Activated naive CD8-positive, alpha-beta T cell (primary cell): ENCODE data around the gene VDR.

Source experiments
- H3K27ac Mint-ChIP-seq: one replicate; pipeline ENCODE4 v1.8.0; 2021; ENCODE audit warnings: mixed read lengths
- H3K27me3 Mint-ChIP-seq: one replicate; pipeline ENCODE4 v1.8.0; 2021; ENCODE audit warnings: mixed read lengths
- H3K36me3 Mint-ChIP-seq: one replicate; pipeline ENCODE4 v1.8.0; 2021; ENCODE audit warnings: mixed read lengths
- H3K4me1 Mint-ChIP-seq: one replicate; pipeline ENCODE4 v1.8.0; 2021; ENCODE audit warnings: low read depth, mixed read lengths
- H3K4me3 Mint-ChIP-seq: one replicate; pipeline ENCODE4 v1.8.0; 2021; ENCODE audit warnings: mild to moderate bottlenecking, mixed read lengths
- H3K9me3 Mint-ChIP-seq: one replicate; pipeline ENCODE4 v1.8.0; 2021; ENCODE audit warnings: low read depth, mixed read lengths

VDR gene

DNA sequence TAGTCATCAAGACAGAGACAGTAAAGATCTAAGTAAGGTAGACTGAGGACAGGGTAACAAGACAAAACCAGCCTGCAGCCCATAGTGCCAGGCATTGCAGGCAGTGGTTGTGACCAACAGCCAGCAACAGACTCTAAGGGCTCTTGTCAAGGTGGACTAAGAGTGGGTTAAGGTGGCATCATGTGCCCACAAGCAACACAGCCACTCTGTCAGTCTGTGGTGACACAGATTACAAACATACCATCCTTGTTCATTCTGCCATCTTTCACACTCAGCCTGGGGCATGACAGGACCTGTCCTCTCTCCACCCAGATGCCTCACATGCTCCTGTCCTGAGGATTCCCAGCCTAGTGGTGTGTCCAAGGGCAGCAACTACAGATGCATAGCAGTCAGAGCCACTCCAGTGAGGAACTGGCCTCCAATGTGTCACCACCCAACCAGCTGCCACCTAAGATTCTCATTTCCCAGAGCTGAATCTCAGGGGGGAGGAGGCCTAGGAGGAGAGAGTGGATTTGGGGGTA, 28.3 kb downstream of the VDR start:
- H3K4me3 Mint-ChIP-seq, result no peak overlapping the region
- H3K27ac Mint-ChIP-seq, result no peak overlapping the region
- no peaks in the 10 kb centered on the region for H3K9me3 Mint-ChIP-seq
- peaks cover 3% of the 10 kb centered on the region for H3K4me1 Mint-ChIP-seq
- H3K36me3 Mint-ChIP-seq, result peaks cover 32% of the 10 kb centered on the region
- H3K27me3 Mint-ChIP-seq, result peaks cover 3% of the 10 kb centered on the region

DNA sequence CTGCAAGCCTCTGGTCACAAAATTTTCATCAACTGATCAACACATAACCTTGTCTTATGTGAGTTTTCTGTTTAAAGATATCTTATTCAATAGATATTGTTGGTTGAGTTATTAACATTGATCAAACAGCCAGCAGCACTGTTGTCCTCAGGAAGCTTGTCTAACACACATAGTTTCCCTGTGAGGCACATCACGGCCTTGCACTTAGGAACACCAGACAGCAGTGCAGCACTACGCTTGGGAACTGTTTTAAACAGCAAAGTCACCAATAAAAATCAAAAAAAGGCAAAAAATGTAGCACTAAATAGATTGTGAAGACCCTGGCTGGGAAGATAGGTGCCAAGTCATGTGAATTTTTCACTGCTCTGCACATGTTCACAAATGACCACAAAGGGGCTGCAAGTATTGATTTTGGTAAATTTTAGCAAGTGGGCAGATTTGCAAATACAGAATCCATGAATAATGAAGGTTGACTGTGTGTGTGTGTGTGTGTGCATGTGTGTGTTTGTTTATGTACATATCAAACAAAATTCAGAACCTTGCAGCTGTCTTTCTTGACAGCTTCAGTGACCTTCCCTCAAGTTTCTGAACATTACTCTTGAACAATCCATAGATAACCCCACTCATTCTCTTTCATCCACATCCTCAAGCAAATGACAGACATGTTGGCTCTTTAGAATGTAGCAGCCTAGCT, 28.9 kb downstream of the VDR start:
- H3K36me3 Mint-ChIP-seq, result peaks cover 32% of the 10 kb centered on the region
- no peak overlapping the region for H3K4me3 Mint-ChIP-seq

GRCh38 chr12:47874316-47874715, 30.5 kb downstream of the VDR start:
- peaks cover 3% of the 10 kb centered on the region for H3K27me3 Mint-ChIP-seq
- H3K4me3 Mint-ChIP-seq, result no peak overlapping the region
- peak overlapping the region; percentile 64 for H3K27ac Mint-ChIP-seq
- H3K9me3 Mint-ChIP-seq, result no peaks in the 10 kb centered on the region
- H3K4me1 Mint-ChIP-seq, result peaks cover 2% of the 10 kb centered on the region
- H3K36me3 Mint-ChIP-seq, result peaks cover 30% of the 10 kb centered on the region

More for the DNA sequence above, 28.9 kb downstream of the VDR start:
- Mint-ChIP-seq H3K9me3 (no peaks in the 10 kb centered on the region), H3K27me3 (peaks cover 3% of the 10 kb centered on the region), H3K27ac (no peak overlapping the region), H3K4me1 (peaks cover 2% of the 10 kb centered on the region)

- Mint-ChIP-seq H3K9me3 (no peaks in the 10 kb centered on the region), H3K4me1 (peaks cover 7% of the 10 kb centered on the region), H3K27ac (no peak overlapping the region), H3K36me3 (peaks cover 15% of the 10 kb centered on the region), H3K27me3 (peaks cover 1% of the 10 kb centered on the region), H3K4me3 (no peak overlapping the region)
Observed at GRCh38 chr12:47870175-47870781, 34.5 kb downstream of the VDR start.

- Mint-ChIP-seq H3K27ac (no peak overlapping the region), H3K27me3 (no peaks in the 10 kb centered on the region), H3K36me3 (peaks cover 5% of the 10 kb centered on the region), H3K4me3 (no peak overlapping the region), H3K9me3 (no peaks in the 10 kb centered on the region), H3K4me1 (peaks cover 7% of the 10 kb centered on the region)
Observed at GRCh38 chr12:47868552-47869031, 36.2 kb downstream of the VDR start.

DNA sequence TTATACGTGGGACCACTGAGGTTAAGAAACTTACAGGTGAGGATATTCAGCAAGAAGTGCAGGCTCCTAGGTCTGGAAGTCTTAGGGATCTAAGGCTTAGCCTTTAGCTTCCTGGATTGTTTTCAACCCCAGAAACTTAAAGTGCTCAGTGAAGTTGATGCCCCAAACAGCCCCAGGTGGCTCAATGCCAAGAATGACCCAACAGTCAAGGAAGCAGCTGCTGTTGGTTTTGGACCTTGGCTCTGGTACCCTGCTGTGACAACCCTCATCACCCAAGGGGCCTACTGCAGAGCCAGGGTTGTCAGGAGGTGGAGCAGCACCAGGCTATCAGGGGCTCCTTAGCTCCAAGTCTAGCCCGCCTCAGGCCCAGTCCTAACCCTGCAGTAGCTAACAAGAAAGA, 36.8 kb downstream of the VDR start:
- peaks cover 7% of the 10 kb centered on the region for H3K4me1 Mint-ChIP-seq
- H3K4me3 Mint-ChIP-seq, result no peak overlapping the region
- H3K27me3 Mint-ChIP-seq, result no peaks in the 10 kb centered on the region
- H3K36me3 Mint-ChIP-seq, result peaks cover 5% of the 10 kb centered on the region
- H3K27ac Mint-ChIP-seq, result peak overlapping the region; percentile 61
- no peaks in the 10 kb centered on the region for H3K9me3 Mint-ChIP-seq

GRCh38 chr12:47867495-47867941, 37.3 kb downstream of the VDR start:
- H3K36me3 Mint-ChIP-seq, result peaks cover 5% of the 10 kb centered on the region
- no peaks in the 10 kb centered on the region for H3K9me3 Mint-ChIP-seq
- H3K4me1 Mint-ChIP-seq, result peaks cover 7% of the 10 kb centered on the region
- H3K27me3 Mint-ChIP-seq, result no peaks in the 10 kb centered on the region
- H3K4me3 Mint-ChIP-seq, result no peak overlapping the region
- peak overlapping the region; percentile 61 for H3K27ac Mint-ChIP-seq

DNA sequence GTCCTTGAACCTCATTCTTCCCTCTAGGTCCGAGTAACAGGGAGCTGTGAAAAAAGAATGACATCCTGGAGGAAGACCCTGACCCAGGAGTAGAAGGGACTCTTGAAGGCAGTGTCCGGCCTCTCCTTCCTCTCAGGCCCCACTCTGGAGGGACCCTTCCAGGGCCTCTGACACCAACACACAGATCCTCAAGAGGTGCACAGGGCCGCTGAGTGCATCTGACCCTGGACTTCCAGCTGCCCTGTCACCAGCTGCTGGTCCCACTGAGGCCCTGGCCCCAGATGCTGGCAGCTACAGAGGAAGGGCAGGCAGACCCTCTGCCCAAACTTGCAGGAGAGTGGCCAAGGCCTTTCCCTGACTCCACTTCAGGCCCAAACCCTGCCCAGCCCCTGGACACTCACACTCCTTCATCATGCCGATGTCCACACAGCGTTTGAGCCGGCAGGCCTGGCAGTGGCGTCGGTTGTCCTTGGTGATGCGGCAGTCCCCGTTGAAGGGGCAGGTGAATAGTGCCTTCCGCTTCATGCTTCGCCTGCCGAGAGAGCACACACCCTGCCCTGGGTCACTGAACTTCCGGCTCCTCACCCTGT, 40.1 kb downstream of the VDR start:
- H3K4me3 Mint-ChIP-seq, result no peak overlapping the region
- no peak overlapping the region for H3K27ac Mint-ChIP-seq
- H3K9me3 Mint-ChIP-seq, result no peaks in the 10 kb centered on the region
- H3K27me3 Mint-ChIP-seq, result no peaks in the 10 kb centered on the region
- H3K4me1 Mint-ChIP-seq, result peaks cover 21% of the 10 kb centered on the region
- H3K36me3 Mint-ChIP-seq, result peaks cover 2% of the 10 kb centered on the region

DNA sequence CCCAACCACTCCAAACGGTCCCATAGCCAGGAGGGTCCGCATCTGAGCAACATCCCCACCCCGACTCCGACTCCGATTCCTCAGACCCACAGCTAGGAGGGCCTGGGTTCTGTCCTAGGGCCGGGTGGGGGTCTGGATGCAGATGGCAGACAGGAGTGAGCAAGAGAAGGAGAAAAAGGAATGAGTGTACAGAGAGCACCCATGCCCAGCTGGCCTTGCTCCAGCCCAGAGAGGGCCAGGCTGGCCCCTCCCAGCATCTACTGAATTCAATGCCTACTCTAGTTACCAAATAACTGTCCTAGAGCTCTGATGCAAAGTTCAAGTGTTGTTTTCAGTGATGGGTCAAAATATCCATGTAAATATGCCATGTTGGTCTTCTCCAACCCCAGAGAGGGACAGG, 40.8 kb downstream of the VDR start:
- H3K9me3 Mint-ChIP-seq, result no peaks in the 10 kb centered on the region
- no peaks in the 10 kb centered on the region for H3K27me3 Mint-ChIP-seq
- H3K4me1 Mint-ChIP-seq, result peaks cover 25% of the 10 kb centered on the region
- H3K27ac Mint-ChIP-seq, result no peak overlapping the region
- peaks cover 2% of the 10 kb centered on the region for H3K36me3 Mint-ChIP-seq
- H3K4me3 Mint-ChIP-seq, result no peak overlapping the region

DNA sequence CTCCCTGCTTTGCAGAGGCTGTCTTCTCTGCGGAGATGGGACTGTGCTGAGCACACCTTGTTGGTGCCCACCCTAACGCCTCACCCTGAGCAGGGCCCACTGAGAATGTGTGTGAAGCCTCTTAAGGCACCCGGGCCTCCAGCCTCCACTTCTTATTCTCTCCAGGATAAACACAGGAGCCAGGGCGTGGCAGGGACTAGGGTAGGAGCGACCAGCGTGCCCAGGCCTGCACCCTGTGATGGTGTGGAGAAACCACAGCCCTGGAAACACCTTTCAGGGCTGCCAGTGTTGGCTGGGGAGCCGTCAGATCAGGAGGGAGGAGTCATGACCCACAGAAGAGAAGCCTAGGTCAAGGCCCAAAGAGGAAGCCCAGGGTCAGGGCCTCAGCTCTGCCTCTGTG, 41.3 kb downstream of the VDR start:
- Mint-ChIP-seq H3K9me3 (no peaks in the 10 kb centered on the region), H3K4me1 (peaks cover 25% of the 10 kb centered on the region), H3K4me3 (no peak overlapping the region), H3K36me3 (peaks cover 2% of the 10 kb centered on the region), H3K27me3 (no peaks in the 10 kb centered on the region), H3K27ac (no peak overlapping the region)

- Mint-ChIP-seq H3K27ac (no peak overlapping the region), H3K36me3 (peaks cover 2% of the 10 kb centered on the region), H3K9me3 (no peaks in the 10 kb centered on the region), H3K4me1 (peaks cover 25% of the 10 kb centered on the region), H3K4me3 (no peak overlapping the region), H3K27me3 (no peaks in the 10 kb centered on the region)
Observed at GRCh38 chr12:47862881-47863280, 41.9 kb downstream of the VDR start.

GRCh38 chr12:47862167-47862750, 42.5 kb downstream of the VDR start:
- Mint-ChIP-seq H3K36me3 (peaks cover 2% of the 10 kb centered on the region), H3K27me3 (no peaks in the 10 kb centered on the region), H3K9me3 (no peaks in the 10 kb centered on the region), H3K4me3 (no peak overlapping the region), H3K27ac (peak overlapping the region; percentile 41), H3K4me1 (peaks cover 19% of the 10 kb centered on the region)

DNA sequence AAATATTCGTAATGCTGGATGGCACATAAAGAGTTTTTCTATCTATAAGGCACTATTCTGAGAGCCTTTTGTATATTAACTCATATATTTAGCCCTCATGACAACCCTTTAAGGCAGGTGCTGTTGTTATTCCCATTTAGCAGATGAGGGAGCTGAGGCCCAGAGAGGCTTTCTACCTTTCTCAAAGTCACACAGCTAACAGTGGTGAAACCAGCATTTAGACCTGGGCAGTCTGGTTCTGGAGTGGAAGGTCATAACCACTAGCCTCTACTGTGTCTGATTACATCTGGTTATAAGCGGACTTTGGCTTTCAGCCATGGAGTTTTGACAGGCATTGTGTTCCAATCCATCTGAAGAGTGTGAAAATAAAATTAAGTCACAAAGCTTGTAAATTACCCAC, 43.9 kb downstream of the VDR start:
- no peak overlapping the region for H3K4me3 Mint-ChIP-seq
- H3K27ac Mint-ChIP-seq, result peak overlapping the region; percentile 97
- peaks cover 19% of the 10 kb centered on the region for H3K4me1 Mint-ChIP-seq
- H3K9me3 Mint-ChIP-seq, result no peaks in the 10 kb centered on the region
- H3K27me3 Mint-ChIP-seq, result no peaks in the 10 kb centered on the region
- peaks cover 2% of the 10 kb centered on the region for H3K36me3 Mint-ChIP-seq

DNA sequence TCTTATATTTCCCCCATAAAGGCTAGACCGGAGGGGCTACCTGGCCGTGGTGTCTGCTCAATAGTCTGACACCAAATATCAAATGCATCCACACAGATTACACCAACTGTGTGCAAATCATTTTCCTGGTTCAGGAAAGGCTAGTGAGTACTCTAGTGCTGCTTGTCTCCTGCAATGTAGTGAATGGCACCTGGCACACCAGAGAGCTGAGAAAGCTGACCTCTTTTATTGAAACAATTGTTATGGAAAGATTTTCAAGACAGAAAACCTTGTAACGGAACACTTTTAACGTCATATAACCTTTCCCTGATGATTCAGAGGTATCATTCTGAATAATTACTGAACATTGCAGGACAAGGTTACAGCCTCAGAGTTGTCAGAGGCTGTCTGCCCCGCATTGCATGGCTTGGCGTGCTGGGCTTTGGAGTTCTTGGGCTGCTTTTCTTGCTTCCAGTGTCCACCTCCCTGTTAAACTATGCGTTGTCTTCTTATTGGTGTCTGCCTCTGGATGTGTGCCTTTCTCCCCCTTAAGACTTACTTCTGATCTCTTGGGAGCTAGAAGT, 44.4 kb downstream of the VDR start:
- Mint-ChIP-seq H3K9me3 (no peaks in the 10 kb centered on the region), H3K36me3 (peaks cover 2% of the 10 kb centered on the region), H3K27ac (peak overlapping the region; percentile 97), H3K4me1 (peaks cover 19% of the 10 kb centered on the region), H3K4me3 (peak overlapping the region; percentile 63), H3K27me3 (no peaks in the 10 kb centered on the region)
